HTR-8/SVneo (cell line): Measurements from ENCODE around the gene FGL2.
A peak's percentile ranks its signal among the peaks of the same experiment; 100 is the strongest.
"Not testable (repeated sequence)": the region's sequence is repeated elsewhere in the genome, so short reads cannot be mapped to it uniquely, and the experiment has no call there.

Experiments
- DNase-seq: peaks from one replicate; pipeline ENCODE4 v3.0.0; 2011; ENCODE audit warnings: low spot score, mixed read lengths; ENCODE audit not compliant: insufficient read length
- FAIRE-seq: peaks from 2 replicates; lab custom pipeline; 2011; peaks lifted over from hg19 to GRCh38; lab: Jason Lieb, UNC

The FGL2 gene, protein sequence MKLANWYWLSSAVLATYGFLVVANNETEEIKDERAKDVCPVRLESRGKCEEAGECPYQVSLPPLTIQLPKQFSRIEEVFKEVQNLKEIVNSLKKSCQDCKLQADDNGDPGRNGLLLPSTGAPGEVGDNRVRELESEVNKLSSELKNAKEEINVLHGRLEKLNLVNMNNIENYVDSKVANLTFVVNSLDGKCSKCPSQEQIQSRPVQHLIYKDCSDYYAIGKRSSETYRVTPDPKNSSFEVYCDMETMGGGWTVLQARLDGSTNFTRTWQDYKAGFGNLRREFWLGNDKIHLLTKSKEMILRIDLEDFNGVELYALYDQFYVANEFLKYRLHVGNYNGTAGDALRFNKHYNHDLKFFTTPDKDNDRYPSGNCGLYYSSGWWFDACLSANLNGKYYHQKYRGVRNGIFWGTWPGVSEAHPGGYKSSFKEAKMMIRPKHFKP

DNA sequence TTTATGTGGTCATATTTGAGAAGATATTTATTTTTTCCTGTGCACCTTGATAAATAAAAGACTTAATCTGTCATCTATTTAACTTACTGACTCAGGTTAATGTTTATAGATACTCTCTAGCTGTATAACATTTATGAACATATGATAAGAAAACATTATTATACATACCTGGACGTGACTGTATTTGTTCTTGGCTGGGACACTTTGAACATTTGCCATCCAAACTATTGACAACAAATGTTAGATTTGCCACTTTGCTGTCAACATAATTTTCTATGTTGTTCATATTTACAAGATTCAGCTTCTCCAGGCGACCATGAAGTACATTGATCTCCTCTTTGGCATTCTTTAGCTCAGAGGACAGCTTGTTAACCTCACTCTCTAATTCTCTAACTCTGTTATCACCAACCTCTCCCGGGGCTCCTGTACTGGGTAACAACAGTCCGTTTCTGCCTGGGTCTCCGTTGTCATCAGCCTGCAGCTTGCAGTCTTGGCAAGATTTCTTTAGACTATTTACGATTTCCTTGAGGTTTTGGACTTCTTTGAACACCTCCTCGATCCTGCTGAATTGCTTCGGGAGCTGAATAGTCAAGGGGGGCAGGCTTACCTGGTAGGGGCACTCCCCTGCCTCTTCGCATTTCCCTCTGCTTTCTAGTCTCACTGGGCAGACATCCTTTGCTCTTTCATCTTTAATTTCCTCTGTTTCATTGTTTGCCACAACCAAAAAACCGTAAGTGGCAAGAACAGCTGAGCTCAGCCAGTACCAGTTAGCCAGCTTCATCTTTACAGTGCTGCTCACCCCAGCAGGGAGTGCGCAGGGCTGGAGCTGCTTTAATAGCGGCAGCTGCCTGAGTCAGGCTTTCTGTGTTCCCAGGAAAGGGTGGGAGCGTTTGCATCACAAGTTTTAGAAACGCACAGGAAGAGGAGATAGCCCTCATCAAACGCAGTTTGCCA is at the start of gene FGL2:
TSS of gene FGL2 (minus strand) at position 807 of the 954 bp plus-strand sequence. CDS start at position 781, 26 bp downstream.
- DNase-seq (no peak), FAIRE-seq (no peak)

DNA sequence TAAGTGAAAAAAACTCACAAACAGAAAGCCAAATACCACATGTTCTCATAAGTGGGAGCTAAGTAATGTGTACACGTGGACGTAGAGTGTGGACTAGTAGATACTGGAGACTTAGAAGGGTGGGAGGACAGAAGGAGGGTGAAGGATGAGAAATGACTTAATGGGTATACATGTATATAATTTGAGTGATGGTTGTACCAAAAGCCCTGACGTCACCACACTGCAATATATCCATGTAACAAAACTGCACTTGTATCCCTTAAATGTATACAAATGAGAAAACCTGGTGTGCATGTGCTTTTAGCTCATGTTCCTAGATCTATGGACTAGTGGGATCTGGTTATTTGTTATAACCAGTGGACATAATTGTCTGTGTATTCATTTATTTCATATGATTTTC is 48.5 kb upstream of the FGL2 start:
- no peak for FAIRE-seq

DNA sequence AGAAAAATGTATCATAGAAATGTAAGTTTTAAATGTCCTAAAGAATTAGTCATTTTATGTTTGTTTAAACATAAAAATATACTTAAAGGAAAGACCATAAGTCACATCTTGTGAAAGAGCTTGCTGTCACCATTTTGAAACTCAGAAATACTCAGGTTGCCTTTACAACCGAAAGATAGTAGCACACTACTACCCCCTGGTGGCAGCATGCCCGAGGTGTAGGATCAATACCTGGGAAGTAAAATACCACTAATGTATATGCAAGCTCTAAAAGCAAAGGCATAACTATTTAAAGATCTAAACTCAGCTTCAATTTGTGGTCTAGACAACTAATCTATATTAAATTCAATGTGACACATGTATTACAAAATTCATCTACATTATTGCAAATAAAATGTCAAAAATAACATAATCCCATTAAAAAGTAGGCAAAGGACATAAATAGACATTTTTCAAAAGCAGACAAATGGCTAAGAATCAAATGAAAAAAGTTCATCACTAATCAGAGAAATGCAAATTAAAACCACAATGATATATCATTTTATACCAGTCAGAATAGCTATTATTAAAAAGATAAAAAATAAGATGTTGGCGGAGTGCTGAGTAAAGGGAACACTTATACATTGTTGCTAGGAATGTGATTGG is 47.7 kb upstream of the FGL2 start:
- DNase-seq (peak; percentile 30), FAIRE-seq (no peak)

More for the DNA sequence above, 48.5 kb upstream of the FGL2 start:
- DNase-seq: no peak

DNA sequence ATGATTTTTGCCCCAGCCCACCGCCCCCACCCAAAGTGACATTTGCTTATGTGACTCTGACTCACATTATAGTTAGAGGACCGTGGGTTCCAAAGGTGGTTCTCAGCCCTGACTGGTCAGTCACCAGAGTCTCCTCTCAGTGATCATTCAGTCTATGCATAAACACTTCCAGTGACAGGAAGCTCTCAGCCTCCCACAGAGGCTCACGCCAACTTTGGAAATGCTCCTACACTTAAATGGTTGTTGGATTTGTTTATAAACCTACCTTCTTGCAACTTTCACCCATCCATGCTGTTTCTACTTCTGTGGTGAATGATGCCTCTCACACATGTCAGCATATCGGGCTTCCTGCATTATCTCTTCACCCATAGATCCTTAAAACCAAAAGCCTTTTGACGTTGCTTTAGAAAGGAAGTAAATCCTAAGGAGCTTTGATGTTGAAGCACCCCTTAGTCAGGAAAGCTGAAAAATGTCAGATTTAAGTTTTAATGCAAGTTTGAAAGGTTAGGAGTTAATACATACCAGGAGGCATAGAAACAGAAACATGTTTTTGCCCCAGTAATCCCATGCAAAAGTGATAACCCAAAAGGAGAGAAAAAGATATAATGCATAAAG is 46.5 kb upstream of the FGL2 start:
- DNase-seq (no peak), FAIRE-seq (no peak)

DNA sequence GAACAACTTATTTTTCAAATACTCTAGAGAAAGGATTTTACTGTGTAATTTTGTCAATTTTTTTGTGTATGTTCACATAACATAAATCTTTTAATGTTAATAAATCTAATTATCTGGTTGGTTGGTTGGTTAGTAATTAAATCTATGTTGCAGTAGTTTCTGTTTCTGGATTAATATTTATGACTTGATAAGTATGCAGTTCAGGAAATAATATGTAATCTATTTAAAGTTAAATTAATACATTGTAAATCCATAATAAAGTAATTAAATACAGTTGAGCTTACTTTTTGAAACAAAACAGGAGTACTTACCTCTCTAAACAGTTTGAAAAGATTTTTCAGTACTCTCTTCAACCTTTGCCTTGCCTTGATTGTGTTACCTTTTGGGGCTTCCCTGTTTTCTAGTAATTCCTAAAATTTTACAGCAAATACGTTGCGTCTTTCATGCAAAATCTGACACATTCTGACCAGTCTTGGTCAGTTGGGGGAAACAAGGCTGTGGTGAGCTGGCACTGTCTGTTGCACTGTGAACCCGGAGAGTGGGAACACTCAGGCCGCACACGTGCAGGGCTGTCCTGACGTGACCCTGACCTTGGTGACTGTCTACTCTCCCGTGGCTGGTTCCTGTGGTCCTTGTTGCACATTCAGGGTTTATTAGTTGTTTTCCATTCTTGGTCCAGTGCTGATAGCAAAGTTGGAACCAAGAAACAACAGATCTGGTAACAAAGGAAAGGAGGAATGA is 45.6 kb upstream of the FGL2 start:
- DNase-seq (no peak), FAIRE-seq (no peak)

DNA sequence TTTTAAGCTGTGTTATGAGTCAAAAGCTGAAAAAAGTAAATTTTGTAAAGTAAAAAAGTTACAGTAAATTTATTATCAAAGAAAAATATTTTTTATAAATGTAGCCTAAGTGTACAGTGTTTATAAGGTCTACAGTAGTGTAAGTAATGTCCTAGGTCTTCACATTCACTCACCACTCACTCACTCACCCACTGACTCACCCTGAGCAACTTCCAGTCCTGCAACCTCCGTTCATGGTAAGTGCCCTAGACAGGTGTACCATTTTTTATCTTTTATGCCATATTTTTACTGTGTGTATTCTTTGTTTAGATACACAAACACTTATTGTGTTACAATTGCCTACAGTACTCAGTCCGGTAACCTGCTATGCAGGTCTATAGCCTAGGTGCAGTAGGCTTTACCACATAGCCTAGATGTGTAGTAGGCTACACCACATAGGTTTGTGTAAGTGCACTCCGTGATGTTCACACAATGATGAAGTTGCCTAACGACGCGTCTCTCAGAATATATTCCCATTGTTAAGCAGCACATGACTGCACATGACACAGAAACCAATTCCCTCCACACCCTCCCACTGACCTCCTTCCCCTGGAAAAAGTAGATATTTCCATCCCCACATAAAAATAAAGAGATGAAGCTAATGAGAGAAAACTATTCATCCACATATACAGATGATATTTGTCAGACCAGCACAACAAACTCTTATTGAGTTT is 44.8 kb upstream of the FGL2 start:
- DNase-seq (no peak), FAIRE-seq (no peak)

DNA sequence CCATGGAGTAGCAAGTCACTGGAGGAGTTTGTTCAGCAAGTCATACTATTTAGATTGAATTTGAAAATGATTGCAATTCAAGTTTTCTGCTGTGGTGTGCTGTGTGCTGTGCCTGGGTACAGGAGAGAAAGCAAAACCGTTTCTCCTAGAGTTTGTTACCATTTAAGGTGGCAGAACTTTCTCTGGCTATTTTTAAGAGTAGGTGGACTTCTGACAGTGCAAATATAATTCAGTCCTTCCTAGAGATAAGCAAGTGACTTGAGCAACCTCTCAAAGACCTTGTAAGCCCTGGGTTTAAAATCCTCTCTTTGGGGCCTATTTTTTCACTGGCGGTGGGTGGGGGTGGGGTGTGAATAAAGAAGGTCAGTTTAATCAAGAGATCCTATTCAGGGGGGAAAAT is 42.9 kb upstream of the FGL2 start:
- FAIRE-seq (no peak), DNase-seq (no peak)

DNA sequence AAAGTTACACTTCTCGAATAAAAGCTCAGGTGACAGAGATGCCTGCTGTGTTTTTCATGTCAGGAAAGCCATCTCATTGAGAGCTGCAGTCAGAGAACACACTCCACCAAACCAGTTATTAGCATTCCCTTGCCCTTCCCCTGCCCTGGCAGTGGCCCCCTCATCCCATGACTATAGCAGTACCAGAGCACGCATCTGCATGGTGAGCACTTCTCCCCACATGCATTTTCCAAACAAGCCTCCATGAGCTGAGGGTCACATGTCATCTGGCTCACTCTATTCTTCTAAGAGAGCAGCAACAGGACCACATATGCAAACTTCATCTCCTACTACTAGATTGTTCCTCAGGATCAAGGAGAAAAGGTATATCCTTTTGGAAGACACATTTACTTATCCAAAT is 42.4 kb upstream of the FGL2 start:
- no peak for FAIRE-seq
- no peak for DNase-seq

DNA sequence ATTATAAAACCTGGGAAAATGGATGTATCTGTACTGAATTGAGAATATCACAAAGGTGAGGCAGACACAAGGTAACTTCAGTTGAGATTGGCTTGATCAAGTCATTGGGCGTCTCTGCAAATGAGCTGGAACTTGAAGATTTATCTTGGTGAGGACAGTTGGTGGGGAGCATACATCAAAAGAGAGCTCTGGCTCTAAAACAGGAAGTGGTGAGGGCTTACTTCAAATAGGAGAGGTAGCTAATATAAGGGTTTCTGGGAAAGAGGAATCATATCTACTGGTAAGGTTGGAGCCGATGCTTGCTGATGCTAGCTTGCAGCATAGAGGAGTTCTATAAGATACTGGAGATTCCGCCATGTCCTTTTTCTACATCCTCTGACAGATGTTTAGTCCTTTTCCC is 39.9 kb upstream of the FGL2 start:
- DNase-seq (no peak), FAIRE-seq (no peak)

DNA sequence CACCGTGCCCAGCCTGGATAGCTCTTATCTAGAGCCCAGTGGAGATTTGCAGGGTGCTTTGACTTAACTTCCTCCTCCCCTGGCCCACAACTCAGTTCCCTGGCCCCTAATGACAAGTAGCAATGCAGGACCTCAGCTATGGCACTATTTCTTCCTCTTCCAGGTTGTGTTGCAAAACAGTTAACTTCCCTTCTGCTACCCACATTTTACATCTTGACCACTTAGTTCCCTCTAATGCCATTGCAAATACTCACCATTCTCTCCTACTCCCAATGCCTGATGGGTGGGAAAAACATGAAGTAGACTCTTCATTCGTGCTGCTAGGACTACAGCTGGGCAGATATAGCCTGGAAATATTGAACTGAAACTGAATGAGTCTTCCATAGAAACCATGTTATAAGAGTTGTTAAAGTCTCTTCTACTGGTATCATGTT is 39.1 kb upstream of the FGL2 start:
- DNase-seq (no peak), FAIRE-seq (no peak)

DNA sequence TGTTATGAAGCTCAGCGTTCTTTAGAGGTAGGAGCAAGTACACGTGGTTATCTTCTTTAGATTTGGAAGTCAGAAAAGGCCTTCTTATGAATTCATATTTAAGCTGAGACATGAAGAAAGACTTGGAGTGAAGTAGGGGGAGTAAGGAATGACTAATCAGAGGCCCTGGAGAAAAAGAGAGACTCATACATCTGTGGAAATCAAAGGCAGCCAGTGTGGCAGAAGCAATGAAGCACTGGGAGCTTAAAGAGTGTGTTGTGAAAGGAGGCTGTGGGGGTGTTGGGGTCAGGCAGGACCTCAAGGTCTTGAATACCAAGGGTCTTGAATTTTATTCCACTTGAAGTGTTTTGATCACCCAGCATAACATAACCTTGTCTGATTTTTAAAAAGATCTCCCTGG is 35.7 kb upstream of the FGL2 start:
- no peak for DNase-seq
- no peak for FAIRE-seq

DNA sequence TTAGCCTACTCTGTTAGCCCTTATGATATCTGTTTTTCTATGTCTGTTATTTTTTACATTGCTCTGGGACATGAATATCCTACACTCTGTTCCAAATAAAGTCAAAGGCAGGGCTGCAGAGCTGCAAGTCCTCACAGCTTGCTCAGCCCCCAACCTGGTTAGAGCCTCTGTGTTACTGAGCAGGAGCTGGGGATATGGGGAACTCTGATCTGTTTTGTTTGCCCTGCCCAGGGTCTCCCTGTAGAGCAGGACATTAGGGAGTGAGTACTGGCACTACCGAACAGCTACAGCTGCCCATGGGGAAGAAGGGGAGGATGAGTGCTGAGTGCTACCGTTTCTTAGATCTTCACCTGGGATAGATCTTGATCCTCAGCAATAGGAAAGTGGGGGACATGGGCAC is 32.8 kb upstream of the FGL2 start:
- FAIRE-seq (no peak), DNase-seq (no peak)

DNA sequence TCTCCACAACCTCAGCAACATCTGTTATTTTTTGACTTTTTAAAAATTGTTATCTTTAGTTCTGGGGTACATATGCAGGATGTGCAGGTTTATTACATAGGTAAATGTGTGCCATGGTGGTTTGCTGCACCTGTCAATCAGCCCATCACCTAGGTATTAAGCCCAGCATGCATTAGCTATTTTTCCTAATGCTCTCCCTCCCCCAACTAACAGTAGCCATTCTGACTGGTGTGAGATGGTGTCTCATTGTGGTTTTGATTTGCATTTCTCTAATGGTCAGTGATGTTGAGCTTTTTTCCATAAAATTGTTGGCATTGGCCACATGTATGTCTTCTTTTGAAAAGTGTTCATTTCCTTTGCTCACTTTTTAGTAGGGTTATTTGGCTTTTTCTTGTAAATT is 29.2 kb upstream of the FGL2 start:
- FAIRE-seq, DNase-seq: not testable (repeated sequence)

DNA sequence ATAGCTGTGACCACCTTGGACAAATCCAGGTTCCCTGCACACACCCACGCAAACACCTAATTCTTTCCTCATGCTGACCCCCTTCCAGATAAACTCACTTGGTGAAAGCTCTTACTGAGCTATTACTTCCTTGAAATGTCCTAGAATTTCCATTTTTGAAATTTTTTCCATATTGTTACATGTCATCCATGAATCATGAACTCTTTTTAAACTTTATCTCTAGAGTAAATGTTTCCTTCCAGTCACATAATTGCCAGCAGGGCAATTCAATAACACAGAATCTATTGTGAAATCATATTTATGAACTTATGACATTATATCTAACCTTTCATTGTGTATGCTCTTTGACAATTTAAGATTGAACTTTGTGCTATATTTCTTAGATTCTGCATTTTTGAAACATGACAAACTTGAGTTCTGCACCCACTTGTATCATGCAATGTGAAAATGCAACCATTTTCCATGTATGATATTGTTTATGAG is 26.8 kb upstream of the FGL2 start:
- no peak for FAIRE-seq
- no peak for DNase-seq

DNA sequence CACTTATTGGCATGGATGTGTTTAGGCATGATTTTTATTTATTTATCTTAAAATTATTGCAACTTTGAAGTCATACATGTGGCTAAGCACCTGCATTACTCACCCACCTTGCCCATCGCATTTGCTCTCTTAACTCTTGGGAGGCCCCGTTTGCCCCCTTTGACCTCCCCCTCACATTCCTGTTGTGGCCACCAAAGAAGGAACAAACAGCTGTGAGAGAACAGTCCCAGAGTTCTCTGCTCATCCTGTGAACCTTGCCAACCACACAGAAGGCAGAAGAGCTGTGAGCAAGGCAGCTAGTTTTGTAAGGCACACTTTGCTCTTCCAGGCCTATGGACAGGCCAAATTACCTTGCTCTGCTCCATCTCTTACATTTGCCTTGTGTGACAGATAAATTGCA is 23.6 kb upstream of the FGL2 start:
- DNase-seq (no peak), FAIRE-seq (no peak)

DNA sequence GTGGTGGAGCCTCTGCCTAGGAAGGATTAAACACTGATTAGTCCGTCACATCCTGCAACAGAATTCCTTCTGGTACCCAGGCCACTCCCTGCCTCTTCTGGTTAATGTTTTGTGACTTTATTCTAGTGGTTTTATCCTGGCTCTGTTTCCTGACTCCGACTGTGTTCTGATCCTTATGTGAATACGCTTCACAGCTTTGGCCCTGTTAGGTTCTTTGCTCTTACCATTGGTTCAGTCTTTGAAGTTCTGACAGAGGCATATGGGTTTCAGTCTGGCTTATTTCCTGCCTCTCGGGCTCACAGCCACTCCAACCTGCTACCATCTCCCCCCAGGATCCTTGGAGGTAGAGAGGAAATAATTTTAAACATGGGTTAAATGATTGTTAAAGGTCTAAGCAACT is 23.2 kb upstream of the FGL2 start:
- no peak for DNase-seq
- FAIRE-seq: no peak

DNA sequence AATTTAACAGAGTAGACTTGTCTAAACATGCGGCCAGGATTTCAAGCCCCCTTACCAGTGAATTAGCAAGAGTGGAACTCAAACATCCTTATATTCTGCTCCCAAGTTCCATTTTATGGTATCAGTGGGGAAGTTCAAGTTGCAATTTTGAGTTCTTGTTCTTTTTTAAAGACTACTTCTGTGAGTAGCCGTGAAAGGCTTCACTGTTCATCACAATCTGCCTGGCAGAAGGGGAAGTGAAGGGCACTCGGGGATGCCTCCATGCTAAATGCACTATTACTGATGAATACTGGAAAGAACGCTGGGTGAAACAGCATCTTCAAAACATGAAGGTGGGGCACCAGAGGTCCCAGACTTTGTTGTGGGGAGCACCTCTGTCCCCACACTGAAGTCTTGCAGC is 22.4 kb upstream of the FGL2 start:
- FAIRE-seq: no peak

DNA sequence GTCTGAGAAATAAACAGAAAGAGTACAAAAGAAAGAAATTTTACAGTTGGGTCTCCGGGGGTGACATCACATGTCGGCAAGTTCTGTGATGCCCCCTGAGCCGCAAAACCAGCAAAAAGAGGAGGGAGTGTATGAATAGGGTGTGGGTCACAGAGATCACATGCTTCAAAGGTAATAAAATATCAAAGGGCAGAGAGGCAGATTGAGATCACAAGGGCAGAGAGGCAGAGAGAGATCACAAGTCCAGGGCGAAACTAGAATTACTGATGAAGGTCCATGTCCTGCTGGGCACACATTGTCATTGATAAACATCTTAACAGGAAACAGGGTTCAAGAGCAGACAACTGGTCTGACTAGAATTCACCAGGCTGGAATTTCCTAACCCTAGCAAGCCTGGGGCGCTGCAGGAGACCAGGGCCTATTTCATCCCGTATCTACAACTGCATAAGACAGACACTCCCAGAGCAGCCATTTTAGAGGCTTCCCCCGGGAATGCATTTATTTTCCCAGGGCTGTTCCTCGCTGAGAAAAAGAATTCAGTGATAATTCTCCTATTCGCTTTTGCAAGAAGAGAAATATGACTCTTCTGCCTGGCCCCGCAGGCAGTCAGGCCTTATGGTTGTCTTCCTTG is 20.2 kb upstream of the FGL2 start:
- not testable (repeated sequence) for DNase-seq, FAIRE-seq

More for the DNA sequence above, 22.4 kb upstream of the FGL2 start:
- no peak for DNase-seq
